Measurements from ENCODE around the gene COBL.
"Not testable (repeated sequence)": the region's sequence is repeated elsewhere in the genome, so short reads cannot be mapped to it uniquely, and the experiment has no call there.

Gene COBL

GRCh38 chr7:51017576-51018535 lies 298.8 kb downstream of the COBL start:
- FAIRE-seq = no peak

- no peak for FAIRE-seq
These were observed 300.1 kb downstream of the COBL start for GRCh38 chr7:51016546-51016945.

- FAIRE-seq = no peak
These were observed 301.0 kb downstream of the COBL start for GRCh38 chr7:51015581-51015980.

- FAIRE-seq = no peak
These were observed 301.8 kb downstream of the COBL start for GRCh38 chr7:51014811-51015210.

- FAIRE-seq = no peak
These were observed 302.6 kb downstream of the COBL start for GRCh38 chr7:51013861-51014511.

- no peak for FAIRE-seq
These were observed 303.3 kb downstream of the COBL start for GRCh38 chr7:51013218-51013786.

- no peak for FAIRE-seq
These were observed 303.9 kb downstream of the COBL start for GRCh38 chr7:51012569-51013217.

GRCh38 chr7:51011710-51012350 lies 304.8 kb downstream of the COBL start:
- FAIRE-seq = no peak

GRCh38 chr7:51010534-51010933 lies 306.1 kb downstream of the COBL start:
- no peak for FAIRE-seq

- FAIRE-seq = no peak
These were observed 306.7 kb downstream of the COBL start for GRCh38 chr7:51009716-51010496.

GRCh38 chr7:51007551-51008505 lies 308.8 kb downstream of the COBL start:
- no peak for FAIRE-seq

GRCh38 chr7:51006483-51007235 lies 309.9 kb downstream of the COBL start:
- FAIRE-seq = no peak

GRCh38 chr7:51005074-51005473 lies 311.5 kb downstream of the COBL start:
- FAIRE-seq = no peak

- FAIRE-seq = no peak
These were observed 315.7 kb downstream of the COBL start for GRCh38 chr7:51000956-51001355.

GRCh38 chr7:50994753-50995319 lies 321.8 kb downstream of the COBL start:
- no peak for FAIRE-seq

GRCh38 chr7:50990214-50990613 lies 326.4 kb downstream of the COBL start:
- FAIRE-seq = not testable (repeated sequence)

- FAIRE-seq = no peak
These were observed 327.6 kb downstream of the COBL start for GRCh38 chr7:50988988-50989387.

GRCh38 chr7:50988465-50988864 lies 328.1 kb downstream of the COBL start:
- no peak for FAIRE-seq

- no peak for FAIRE-seq
These were observed 331.5 kb downstream of the COBL start for GRCh38 chr7:50985096-50985495.

Data from colon (tissue), 2 donors.